Measurements from ENCODE around the gene SSX2IP.
A peak's percentile ranks its signal among the peaks of the same experiment; 100 is the strongest.
"Not testable (repeated sequence)": the region's sequence is repeated elsewhere in the genome, so short reads cannot be mapped to it uniquely, and the experiment has no call there.

Gene SSX2IP

DNA sequence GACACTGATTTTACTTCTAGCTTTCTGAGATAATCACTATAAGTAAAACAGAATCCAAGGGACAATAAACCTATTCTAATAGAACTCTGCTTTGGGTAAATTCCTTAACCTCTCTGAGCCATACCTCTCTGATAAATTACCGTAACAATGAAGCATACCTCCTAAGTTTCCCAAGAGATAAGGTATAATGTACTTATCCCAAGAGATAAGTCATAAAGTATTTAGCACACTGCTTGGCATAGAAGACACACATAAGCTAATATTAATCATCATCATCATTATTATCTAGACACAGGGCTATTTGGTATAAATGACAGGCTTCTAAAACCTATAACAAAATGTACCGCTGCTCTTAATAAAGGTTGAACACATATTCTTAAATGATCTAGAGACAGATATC, 16.2 kb downstream of the SSX2IP start:
- DNase-seq: no peak

- DNase-seq: no peak
Measured at GRCh38 chr1:84672080-84672854, 18.0 kb downstream of the SSX2IP start.

DNA sequence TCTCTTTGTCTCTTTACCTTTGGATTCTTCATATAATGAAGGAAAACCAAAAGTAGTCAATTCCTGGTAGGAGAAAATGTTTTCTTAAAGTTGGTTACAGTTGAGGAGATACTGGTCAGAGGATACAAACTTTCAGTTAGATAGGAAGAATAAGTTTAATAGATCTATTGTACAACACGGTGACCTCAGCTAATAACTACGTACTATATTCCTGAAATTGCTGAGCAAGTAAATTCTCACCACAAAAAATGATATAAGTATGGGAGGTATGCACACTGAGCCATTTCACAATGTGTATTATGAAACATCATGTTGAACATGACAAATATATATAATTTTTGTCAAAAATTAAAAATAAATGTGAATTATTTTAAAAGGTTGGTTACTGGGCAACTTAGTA, 20.4 kb downstream of the SSX2IP start:
- no peak for DNase-seq

GRCh38 chr1:84668185-84668584, 22.1 kb downstream of the SSX2IP start:
- DNase-seq: no peak

- DNase-seq: no peak
Measured at GRCh38 chr1:84665703-84666317, 24.5 kb downstream of the SSX2IP start.

DNA sequence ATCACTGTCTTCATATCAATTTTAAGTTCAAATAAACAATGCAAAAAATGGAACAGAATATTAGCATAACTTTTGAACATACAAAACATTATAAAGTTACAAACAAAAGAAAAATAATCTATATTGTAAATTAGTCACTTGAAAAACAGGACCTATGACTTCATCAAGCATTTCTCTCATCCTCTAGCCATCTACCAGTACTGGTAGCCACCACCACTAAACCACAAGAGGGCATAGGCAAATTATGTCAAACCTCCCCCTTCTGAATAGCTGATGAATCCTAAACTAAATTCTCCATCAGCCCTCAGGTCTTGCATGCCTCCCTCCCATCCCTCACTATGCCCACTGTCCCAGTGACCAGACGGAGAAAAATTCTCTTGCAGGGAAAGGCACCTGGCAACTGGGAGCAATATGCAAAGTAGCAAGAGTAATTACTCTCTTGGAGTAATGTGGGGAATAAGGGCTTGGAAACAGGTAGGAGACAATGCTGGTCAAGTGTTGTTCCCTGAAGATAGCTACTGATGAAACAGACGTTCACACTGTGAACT, 37.1 kb downstream of the SSX2IP start:
- no peak for DNase-seq

GRCh38 chr1:84644472-84644871, 45.8 kb downstream of the SSX2IP start:
- DNase-seq: no peak

DNA sequence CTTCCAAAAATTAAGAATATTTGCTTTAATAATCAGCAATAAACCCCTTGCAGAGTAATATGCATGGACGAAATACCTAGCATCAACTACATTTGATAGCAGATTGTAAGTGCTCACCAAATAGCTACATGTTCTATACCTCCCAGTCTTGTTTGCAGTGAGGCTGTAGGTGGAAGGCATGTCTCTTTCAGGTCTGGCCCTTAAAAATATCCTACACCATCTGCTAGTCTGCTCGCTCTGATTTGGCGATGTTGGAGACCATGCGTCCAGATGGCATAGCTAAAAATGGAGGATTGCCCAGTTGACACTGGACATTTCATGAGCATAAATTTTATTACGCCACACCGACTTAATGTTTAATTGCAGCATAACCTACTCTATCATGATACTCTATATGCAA, 47.1 kb downstream of the SSX2IP start:
- DNase-seq: no peak

DNA sequence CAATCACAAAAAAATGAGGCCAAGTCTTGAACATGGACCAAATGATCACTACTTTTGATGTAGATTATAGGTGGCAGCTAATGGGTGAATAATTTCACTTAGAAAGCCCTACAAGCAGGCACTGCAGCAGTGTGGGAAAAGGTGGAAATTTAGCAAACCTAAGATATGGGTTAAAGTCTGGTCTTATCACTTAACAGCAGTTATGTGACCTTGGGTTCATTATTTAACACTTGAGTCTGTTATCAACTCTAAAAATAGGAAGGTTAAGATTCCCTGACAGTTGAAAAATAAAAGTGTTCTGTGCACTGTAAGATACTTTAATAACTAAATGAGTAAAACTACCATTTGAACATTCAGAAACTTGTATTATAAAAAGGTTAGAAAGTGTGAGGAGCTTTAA, 47.5 kb downstream of the SSX2IP start:
- DNase-seq: no peak

- DNase-seq: not testable (repeated sequence)
Measured at GRCh38 chr1:84639731-84640130, 50.5 kb downstream of the SSX2IP start.

- DNase-seq: no peak
Measured at GRCh38 chr1:84635429-84635828, 54.8 kb downstream of the SSX2IP start.

DNA sequence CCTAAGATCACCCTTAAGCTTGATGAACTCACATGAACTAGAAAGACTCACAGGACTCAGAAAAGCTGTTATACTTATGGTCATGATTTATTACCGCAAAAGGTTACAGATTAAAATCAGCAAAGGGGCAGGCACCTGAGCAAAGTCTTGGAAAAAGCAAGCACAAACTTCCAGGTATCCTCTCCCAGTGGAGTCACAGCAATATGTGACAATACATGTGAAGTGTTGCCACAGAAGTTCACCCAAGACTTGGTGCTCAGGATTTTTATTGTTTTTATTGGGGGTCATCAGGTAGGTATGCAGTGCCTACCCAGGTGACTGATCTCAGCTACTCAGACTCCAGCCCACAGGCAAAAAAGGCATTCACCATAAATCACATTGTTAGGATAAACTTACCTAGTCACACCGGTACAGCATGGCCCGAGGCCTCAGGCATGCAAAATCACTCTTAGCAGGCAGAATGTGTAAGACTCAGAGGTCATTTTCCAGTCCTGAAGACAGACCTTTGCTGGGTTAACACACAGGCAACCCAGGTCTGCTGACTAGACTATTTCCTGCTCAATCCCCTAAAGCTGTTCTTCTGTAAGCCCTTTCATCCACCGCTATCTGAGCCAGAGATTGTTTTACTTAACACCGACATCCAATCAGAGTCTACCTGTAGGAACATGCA, 55.6 kb downstream of the SSX2IP start:
- no peak for DNase-seq

DNA sequence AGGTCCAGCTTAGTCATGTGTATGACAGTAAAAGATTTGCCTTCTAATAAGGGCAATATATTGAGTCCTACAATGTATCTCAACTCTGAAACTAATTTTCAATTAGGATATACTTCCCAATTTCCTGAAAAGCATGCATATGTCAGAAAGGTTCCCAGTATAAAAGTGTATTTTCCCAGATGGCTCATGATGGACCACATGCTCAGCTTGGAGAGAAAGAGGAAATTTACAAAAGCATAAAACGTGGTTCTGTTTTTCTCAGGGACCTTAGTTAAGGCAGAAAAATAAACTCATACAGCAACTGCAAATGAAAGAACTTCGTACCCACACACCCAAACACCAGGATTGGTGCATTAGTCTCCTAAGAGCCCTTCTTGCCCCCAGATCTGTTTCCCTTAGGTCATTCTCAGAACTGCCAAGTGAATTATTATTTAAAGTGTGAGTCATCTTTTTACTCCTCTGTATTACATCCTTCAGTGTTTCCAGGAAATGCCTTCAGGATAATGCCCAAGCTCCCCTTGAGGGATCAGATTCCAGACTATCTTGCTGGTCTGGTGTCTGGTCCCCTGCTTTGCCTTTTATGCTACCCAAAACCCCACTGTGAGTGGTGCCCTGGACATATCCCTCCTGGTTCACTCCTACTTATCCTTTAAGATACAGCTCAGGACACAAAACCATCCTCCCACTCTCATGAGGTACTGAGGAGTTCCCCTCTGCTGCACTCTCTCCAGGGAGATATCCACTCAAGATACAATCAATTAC, 57.4 kb downstream of the SSX2IP start:
- DNase-seq: no peak

- DNase-seq: no peak
Measured at GRCh38 chr1:84632137-84632536, 58.1 kb downstream of the SSX2IP start.

DNA sequence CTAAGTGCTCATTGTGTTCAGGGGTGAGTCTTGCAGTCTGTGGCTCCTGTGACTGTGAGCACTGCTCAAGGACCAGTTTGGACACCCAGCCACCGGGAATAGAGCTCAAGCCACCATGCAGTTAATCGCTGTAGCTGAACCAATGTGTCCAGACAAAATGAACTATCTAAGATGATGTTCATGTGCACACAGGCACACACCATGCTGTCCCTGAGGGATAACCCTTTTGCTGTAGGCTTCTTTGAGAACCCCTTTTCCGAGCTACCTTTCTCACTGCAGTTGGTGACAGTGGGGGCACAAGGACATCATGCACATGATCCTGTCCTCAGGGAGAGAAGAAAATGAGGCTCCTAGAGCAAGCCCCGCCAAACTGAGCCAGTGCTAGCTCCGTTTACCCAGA, 65.4 kb downstream of the SSX2IP start:
- DNase-seq: no peak

DNA sequence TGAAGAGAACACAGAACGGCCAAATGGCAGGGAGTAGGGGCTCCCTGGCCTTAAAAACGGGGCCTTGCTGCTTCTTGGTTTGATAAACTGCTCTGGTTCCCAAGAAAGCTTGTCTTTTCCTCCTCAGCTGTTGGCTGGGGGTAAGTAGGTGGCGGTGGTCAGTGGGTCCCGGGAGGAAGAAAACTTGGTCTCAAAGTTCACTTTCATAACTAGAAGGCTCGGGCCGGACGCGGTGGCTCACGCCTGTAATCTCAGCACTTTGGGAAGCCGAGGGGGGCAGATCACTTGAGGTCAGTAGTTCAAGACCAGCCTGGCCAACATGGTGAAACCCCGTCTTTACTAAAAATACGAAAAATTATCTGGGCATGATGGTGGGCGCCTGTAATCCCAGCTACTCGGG, 68.7 kb downstream of the SSX2IP start:
- DNase-seq: no peak

DNA sequence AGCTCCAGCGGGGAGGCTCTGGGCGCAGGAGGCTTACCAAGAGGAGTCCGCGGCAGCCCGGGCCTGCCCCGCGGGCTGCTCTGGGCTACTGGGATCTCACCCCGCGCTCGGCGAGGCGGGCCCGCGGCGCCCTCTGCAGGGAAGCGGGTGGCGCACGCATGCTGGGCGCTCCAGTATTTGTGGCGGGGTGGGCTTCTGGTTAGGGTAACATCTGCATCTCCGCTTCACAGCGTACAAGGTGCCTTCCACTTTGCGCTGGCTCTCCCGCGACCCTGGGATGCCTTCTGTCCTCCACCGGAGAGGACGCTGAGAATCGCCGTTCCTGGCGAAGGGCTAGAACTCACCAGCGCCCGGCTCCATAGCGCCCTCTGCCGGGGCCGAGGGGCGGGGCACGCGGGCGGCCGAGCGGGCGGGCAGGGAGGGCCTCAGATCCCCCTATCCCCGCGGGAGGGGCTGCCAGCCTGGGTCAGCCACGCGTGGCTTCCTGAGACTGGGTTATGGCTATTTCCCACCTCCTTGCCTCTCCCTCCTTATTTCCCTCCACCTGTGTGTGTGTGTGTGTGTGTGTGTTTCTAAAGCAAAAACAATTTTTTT, 69.4 kb downstream of the SSX2IP start:
- peak; percentile 98 for DNase-seq

DNA sequence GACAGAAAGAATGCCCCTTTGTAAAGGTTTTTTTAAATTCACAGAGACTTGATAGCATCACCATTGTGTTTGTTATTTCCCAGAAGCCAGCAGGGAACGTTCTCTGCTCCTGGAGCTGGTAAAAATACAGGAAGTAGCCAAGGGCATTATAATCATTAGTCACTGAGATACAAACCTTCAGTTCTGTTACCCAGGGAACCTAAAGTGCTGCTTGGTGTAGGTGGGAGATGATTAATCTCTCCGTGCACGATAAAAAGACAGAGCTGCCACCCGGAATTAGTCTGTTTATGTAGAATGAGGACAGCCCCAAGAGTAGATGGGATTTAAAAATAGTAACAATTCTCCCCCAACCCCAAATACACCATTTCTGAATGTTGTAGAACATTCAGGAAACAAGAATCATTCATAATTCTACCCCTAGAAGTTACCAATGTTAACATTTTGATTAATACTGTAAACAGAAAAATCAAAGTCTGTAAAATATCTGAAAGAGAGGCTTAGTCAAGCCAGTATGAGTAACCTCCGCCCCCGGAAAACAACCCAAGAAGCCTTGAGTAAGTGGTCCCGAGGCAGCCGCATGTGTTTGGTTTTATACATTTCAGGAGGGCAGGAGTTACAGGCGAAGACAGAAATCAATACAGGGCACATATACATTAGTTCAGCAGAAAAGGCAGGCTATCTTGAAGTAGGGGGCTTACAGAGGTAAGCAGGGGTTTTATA, 70.7 kb downstream of the SSX2IP start:
- DNase-seq: peak; percentile 29

DNA sequence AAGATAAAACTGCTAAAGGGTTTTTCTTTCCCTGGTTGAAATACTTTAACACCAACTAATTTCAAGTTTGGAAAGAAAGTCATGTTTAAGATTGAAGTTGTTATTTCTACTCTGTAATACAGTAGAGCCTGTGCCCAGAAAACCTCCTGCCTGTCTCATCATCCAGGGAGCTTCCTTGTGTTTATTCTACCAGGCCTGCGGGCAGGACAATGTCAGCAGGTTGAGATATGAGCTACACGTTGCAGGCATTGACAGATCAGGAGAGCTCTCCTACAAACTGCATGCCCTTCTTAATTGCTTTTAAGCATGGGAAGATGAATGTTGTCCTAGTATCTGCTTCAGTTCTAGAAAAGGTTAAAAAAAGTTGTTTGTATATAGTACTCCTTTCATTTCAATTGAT, 72.9 kb downstream of the SSX2IP start:
- no peak for DNase-seq

- no peak for DNase-seq
Measured at GRCh38 chr1:84615790-84616189, 74.5 kb downstream of the SSX2IP start.

- no peak for DNase-seq
Measured at GRCh38 chr1:84613887-84614286, 76.4 kb downstream of the SSX2IP start.

DNA sequence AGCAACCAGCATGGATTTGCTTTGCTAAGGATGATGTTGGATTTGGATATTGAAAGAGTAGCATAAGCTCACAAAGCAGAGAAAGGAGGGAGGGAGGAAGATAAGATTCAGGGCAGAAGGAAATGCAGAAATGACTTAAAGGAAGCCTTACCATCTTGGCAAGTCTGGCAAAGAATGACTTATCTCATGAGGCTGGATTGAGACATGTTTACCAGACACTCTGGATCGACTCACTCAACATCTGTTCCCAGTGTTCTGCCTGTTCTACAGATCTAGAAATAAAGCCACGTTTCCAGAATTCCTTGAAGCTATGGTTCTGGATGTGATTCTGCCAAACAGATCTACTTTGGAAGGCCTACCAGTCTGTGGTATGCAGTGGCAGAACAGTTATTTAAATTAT, 77.2 kb downstream of the SSX2IP start:
- DNase-seq: no peak
